CD8-positive, alpha-beta memory T cell (primary cell): ENCODE measurements around the gene ACACB. TPM values are rescaled to one million over a fixed set of nuclear protein-coding genes. Genes with fewer than 3 reads are reported as not detected.
A peak's percentile ranks its signal among the peaks of the same experiment; 100 is the strongest.

ENCODE experiments used
- CTCF ChIA-PET: fragments of 350-600 bp; sonication (Branson Sonifier 250); formaldehyde crosslinking; loops from one replicate; lab custom pipeline; 2021; ENCODE audit warnings: antibody characterized with exemption; lab: Charles Lee
- POLR2A ChIA-PET: fragments of 350-600 bp; sonication (Branson Sonifier 250); formaldehyde crosslinking; loops from one replicate; lab custom pipeline; 2021; ENCODE audit warnings: antibody characterized with exemption; lab: Charles Lee
- DNase-seq, 5 donors: peaks; one replicate each; pipeline versions ENCODE4 v3.0.0 to v3.0.0-alpha.2; 2020 to 2022; ENCODE audit warnings: mixed read lengths in 1 of 5
- H3K27ac ChIP-seq: one replicate; pipeline ENCODE4 v1.7.0; 2013; ENCODE audit warnings: low read depth, mild to moderate bottlenecking, low read length, moderate library complexity
- H3K27me3 ChIP-seq: 2 replicates; pipeline ENCODE4 v1.7.0; 2013; ENCODE audit warnings: low read length, mild to moderate bottlenecking; ENCODE audit not compliant: insufficient read depth, poor library complexity, severe bottlenecking
- H3K36me3 ChIP-seq: 2 replicates; pipeline ENCODE4 v1.7.0; 2013; ENCODE audit warnings: mild to moderate bottlenecking, low read length, moderate library complexity; ENCODE audit not compliant: insufficient read depth
- H3K4me1 ChIP-seq: 2 replicates; pipeline ENCODE4 v1.7.0; 2013; ENCODE audit warnings: mild to moderate bottlenecking, low read length, moderate library complexity; ENCODE audit not compliant: insufficient read depth
- H3K4me3 ChIP-seq: 2 replicates; pipeline ENCODE4 v1.7.0; 2013; ENCODE audit warnings: mild to moderate bottlenecking, low read length
- H3K9me3 ChIP-seq: 2 replicates; pipeline ENCODE4 v1.7.0; 2013; ENCODE audit warnings: mild to moderate bottlenecking, low read length
- H3K27ac Mint-ChIP-seq, 8 donors: one replicate each; pipeline ENCODE4 v1.8.0; 2020 to 2021; ENCODE audit warnings: mixed read lengths in 8 of 8, mild to moderate bottlenecking in 6 of 8, inconsistent platforms in 3 of 8, moderate library complexity in 3 of 8
- H3K27me3 Mint-ChIP-seq, 2 donors: one replicate each; pipeline ENCODE4 v1.8.0; 2020 to 2021; ENCODE audit warnings: mixed read lengths in 2 of 2, mild to moderate bottlenecking in 1 of 2, moderate library complexity in 1 of 2
- H3K36me3 Mint-ChIP-seq, 3 donors: one replicate each; pipeline ENCODE4 v1.8.0; 2020 to 2021; ENCODE audit warnings: mixed read lengths in 3 of 3, inconsistent platforms in 1 of 3, mild to moderate bottlenecking in 1 of 3
- H3K4me1 Mint-ChIP-seq, 3 donors: one replicate each; pipeline ENCODE4 v1.8.0; 2020 to 2021; ENCODE audit warnings: mixed read lengths in 3 of 3, inconsistent platforms in 1 of 3, mild to moderate bottlenecking in 1 of 3
- H3K4me3 Mint-ChIP-seq, 7 donors: one replicate each; pipeline ENCODE4 v1.8.0; 2020 to 2021; ENCODE audit warnings: mixed read lengths in 7 of 7, mild to moderate bottlenecking in 6 of 7, moderate library complexity in 4 of 7, inconsistent platforms in 2 of 7
- H3K9me3 Mint-ChIP-seq, 5 donors: one replicate each; pipeline ENCODE4 v1.8.0; 2020 to 2022; ENCODE audit warnings: mixed read lengths in 5 of 5, mild to moderate bottlenecking in 3 of 5, moderate library complexity in 2 of 5, inconsistent platforms in 1 of 5
- polyA plus RNA-seq: library from polyadenylated mRNA; unstranded; fragments of 300-500 nt; fragmentation: Illumina TruSeq; gene quantifications from one replicate; pipeline ENCODE4 v1.2.3, GENCODE V29; 2021
- total RNA-seq, 2 experiments: library from RNA; stranded (reverse); gene quantifications; one replicate each; pipeline ENCODE4 v1.2.3, GENCODE V29; 2021

The ACACB gene
- total and polyA plus RNA-seq, 3 experiments from 2014 or later: 1.4 to 7.9 (median 7.8) TPM

- DNase-seq: peak in 2 of 5 donors; percentile 19 to 28
- no peaks in the 10 kb centered on the region for H3K27me3 Mint-ChIP-seq
- no peaks in the 10 kb centered on the region for H3K4me1 ChIP-seq
- H3K4me1 Mint-ChIP-seq: no peaks in the 10 kb centered on the region
- ChIA-PET CTCF (interaction anchor here (1.0 kb wide), 1 partner anchor 164 kb away, joined by 3 read pairs; no protein-coding TSS in a partner anchor), POLR2A (no interaction called here)
- H3K27me3 ChIP-seq: no peaks in the 10 kb centered on the region
- no peaks in the 10 kb centered on the region for H3K9me3 Mint-ChIP-seq
- no peak overlapping the region for H3K4me3 ChIP-seq
- no peaks in the 10 kb centered on the region for H3K9me3 ChIP-seq
- peak overlapping the region in 1 of 8 donors; percentile 75 for H3K27ac Mint-ChIP-seq
- peak overlapping the region in 1 of 7 donors; percentile 27 for H3K4me3 Mint-ChIP-seq
- peaks cover 7 to 65% (median 13%) of the 10 kb centered on the region in 3 donors for H3K36me3 Mint-ChIP-seq
- no peaks in the 10 kb centered on the region for H3K36me3 ChIP-seq
- H3K27ac ChIP-seq: no peak overlapping the region
Observed at GRCh38 chr12:109264095-109264942, 147.9 kb downstream of the ACACB start.

DNA sequence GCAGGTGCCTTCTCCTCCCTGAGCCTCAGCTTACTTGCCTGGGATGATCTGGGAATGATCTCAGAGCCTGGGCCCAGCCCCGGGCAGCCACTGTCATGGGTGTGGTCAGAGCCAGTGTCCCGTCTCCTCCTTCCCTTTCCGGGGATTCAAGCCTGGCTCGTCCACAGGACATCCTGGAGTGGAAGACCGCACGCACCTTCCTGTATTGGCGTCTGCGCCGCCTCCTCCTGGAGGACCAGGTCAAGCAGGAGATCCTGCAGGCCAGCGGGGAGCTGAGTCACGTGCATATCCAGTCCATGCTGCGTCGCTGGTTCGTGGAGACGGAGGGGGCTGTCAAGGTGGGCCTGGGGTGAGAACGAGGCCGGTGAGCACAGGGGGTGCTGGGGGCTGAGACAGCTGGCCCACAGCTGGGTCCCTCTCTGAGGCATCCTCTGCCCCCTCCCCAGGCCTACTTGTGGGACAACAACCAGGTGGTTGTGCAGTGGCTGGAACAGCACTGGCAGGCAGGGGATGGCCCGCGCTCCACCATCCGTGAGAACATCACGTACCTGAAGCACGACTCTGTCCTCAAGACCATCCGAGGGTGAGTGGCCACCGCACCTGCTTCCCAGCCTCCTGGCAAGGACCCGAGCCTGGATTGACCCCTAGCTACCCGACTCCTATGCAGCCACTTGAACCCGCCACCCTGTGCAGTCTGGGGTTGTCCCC, 148.7 kb downstream of the ACACB start:
- Histone ChIP-seq H3K36me3 (no peaks in the 10 kb centered on the region), H3K27me3 (no peaks in the 10 kb centered on the region), H3K4me1 (no peaks in the 10 kb centered on the region), H3K27ac (no peak overlapping the region), H3K4me3 (no peak overlapping the region), H3K9me3 (no peaks in the 10 kb centered on the region)
- no peak for DNase-seq
- H3K36me3 Mint-ChIP-seq: peaks cover 5 to 59% (median 13%) of the 10 kb centered on the region in 3 donors
- H3K4me3 Mint-ChIP-seq: no peak overlapping the region
- H3K4me1 Mint-ChIP-seq: no peaks in the 10 kb centered on the region
- H3K27ac Mint-ChIP-seq: no peak overlapping the region
- H3K9me3 Mint-ChIP-seq: no peaks in the 10 kb centered on the region
- ChIA-PET POLR2A (no interaction called here), CTCF (no interaction called here)
- no peaks in the 10 kb centered on the region for H3K27me3 Mint-ChIP-seq

DNA sequence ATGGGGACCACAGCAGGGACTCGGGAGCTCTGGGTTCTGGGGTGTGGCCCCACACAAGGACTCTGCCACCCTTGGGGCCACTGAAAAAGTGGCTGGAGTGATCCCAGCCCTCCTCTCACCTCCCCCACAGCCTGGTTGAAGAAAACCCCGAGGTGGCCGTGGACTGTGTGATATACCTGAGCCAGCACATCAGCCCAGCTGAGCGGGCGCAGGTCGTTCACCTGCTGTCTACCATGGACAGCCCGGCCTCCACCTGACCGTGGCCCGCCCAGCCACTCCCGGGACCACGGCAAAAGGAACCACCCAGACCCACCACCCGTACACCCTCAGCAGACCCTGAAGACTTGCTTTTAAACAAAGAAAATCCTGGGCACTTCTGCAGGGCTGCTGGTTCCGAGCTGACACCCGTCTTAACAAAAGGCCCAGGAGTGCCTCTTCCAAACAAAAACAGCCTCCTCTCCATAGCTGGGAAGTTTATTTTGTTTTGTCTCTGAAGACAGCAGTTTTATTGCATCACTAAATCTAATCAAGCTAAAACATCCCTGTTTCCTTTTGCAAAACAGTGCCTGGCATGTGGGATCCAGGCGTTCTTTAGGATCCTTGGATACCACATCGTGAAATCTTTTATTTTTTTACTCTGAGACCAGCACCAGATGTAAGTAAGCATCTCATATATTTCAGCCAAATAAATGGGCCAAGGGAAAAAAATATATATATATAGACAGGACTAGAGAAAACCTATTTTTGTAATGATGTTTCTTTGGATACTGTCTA, 149.9 kb downstream of the ACACB start:
- no peak overlapping the region for H3K27ac Mint-ChIP-seq
- CTCF ChIA-PET: no interaction called here
- POLR2A ChIA-PET: no interaction called here

DNA sequence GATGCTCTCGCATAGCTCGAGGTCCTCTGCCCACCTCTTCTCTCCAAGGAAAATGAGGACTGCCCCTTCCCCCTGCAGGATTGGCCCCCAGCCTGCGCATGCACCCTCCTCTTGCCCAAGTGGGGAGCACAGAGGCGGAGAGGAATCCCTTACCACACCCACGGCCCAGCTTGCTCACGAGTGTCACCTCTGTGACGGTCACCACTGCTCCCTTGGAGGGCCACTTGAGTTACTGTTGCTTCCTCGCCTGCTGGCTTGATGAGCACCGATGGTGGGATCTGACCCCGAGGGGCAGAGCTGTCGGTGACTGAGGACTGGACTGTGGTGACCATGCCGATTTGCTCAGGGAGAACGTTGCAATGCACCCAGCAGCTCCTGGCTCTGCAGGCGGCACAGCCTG, 151.0 kb downstream of the ACACB start:
- peaks cover 3 to 40% (median 6%) of the 10 kb centered on the region in 3 donors for H3K36me3 Mint-ChIP-seq
- DNase-seq: no peak
- no peak overlapping the region for H3K27ac ChIP-seq
- H3K36me3 ChIP-seq: no peaks in the 10 kb centered on the region
- ChIA-PET POLR2A (no interaction called here), CTCF (no interaction called here)
- no peak overlapping the region for H3K27ac Mint-ChIP-seq
- no peaks in the 10 kb centered on the region for H3K4me1 Mint-ChIP-seq
- H3K9me3 ChIP-seq: no peaks in the 10 kb centered on the region
- peaks cover 0 to 7% (median 0%) of the 10 kb centered on the region in 5 donors for H3K9me3 Mint-ChIP-seq
- H3K4me1 ChIP-seq: no peaks in the 10 kb centered on the region
- no peak overlapping the region for H3K4me3 Mint-ChIP-seq
- H3K27me3 Mint-ChIP-seq: peaks cover under 1 to 6% of the 10 kb centered on the region in 2 donors
- no peak overlapping the region for H3K4me3 ChIP-seq
- H3K27me3 ChIP-seq: no peaks in the 10 kb centered on the region

More for the DNA sequence above, 149.9 kb downstream of the ACACB start:
- Histone ChIP-seq H3K27ac (no peak overlapping the region), H3K36me3 (no peaks in the 10 kb centered on the region), H3K4me1 (no peaks in the 10 kb centered on the region), H3K4me3 (no peak overlapping the region), H3K27me3 (no peaks in the 10 kb centered on the region), H3K9me3 (no peaks in the 10 kb centered on the region)
- DNase-seq: no peak
- H3K9me3 Mint-ChIP-seq: peaks cover 0 to 7% (median 0%) of the 10 kb centered on the region in 5 donors
- no peaks in the 10 kb centered on the region for H3K4me1 Mint-ChIP-seq
- H3K4me3 Mint-ChIP-seq: no peak overlapping the region
- peaks cover 3 to 48% (median 11%) of the 10 kb centered on the region in 3 donors for H3K36me3 Mint-ChIP-seq
- peaks cover 0 to 4% of the 10 kb centered on the region in 2 donors for H3K27me3 Mint-ChIP-seq

GRCh38 chr12:109268896-109269295, 152.5 kb downstream of the ACACB start:
- Mint-ChIP-seq H3K36me3 (peaks cover 0 to 32% (median 0%) of the 10 kb centered on the region in 3 donors), H3K9me3 (peaks cover 0 to 7% (median 0%) of the 10 kb centered on the region in 5 donors), H3K4me3 (no peak overlapping the region), H3K4me1 (no peaks in the 10 kb centered on the region), H3K27me3 (peaks cover 10 to 17% of the 10 kb centered on the region in 2 donors), H3K27ac (no peak overlapping the region)
- Histone ChIP-seq H3K9me3 (no peaks in the 10 kb centered on the region), H3K4me3 (no peak overlapping the region), H3K27me3 (no peaks in the 10 kb centered on the region), H3K4me1 (no peaks in the 10 kb centered on the region), H3K36me3 (no peaks in the 10 kb centered on the region), H3K27ac (no peak overlapping the region)
- POLR2A ChIA-PET: no interaction called here
- CTCF ChIA-PET: no interaction called here
- DNase-seq: no peak

- CTCF ChIA-PET: no interaction called here
- no peaks in the 10 kb centered on the region for H3K9me3 ChIP-seq
- H3K4me3 Mint-ChIP-seq: no peak overlapping the region
- H3K27ac ChIP-seq: no peak overlapping the region
- DNase-seq: no peak
- no peak overlapping the region for H3K4me3 ChIP-seq
- H3K4me1 ChIP-seq: no peaks in the 10 kb centered on the region
- H3K27me3 ChIP-seq: no peaks in the 10 kb centered on the region
- POLR2A ChIA-PET: no interaction called here
- H3K4me1 Mint-ChIP-seq: no peaks in the 10 kb centered on the region
- no peak overlapping the region for H3K27ac Mint-ChIP-seq
- peaks cover 0 to 7% (median 0%) of the 10 kb centered on the region in 5 donors for H3K9me3 Mint-ChIP-seq
- H3K36me3 ChIP-seq: no peaks in the 10 kb centered on the region
- H3K27me3 Mint-ChIP-seq: peaks cover 10 to 17% of the 10 kb centered on the region in 2 donors
- H3K36me3 Mint-ChIP-seq: peaks cover 0 to 28% (median 0%) of the 10 kb centered on the region in 3 donors
Observed at GRCh38 chr12:109269428-109269827, 153.0 kb downstream of the ACACB start.

DNA sequence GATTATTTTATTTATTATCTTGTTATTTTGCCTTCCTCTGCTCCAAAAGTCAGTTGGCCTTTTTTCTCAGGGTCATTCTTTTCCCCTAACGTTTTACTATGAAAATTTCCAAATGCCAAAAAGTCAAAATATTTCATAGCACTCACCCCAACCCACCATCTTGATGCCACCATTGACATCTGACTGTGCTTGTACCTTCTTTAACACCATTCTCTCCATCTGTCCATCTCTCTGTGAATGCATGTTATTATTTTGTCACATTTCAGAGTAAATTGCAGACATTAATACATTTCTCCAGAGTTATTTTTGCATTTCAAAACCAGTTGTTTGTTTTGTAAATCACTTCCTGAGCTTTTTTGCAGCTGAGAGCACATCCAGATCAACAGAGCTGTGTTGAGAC, 154.1 kb downstream of the ACACB start:
- H3K4me3 ChIP-seq: no peak overlapping the region
- peaks cover 0 to 7% (median 0%) of the 10 kb centered on the region in 5 donors for H3K9me3 Mint-ChIP-seq
- H3K36me3 Mint-ChIP-seq: peaks cover 0 to 20% (median 0%) of the 10 kb centered on the region in 3 donors
- H3K4me3 Mint-ChIP-seq: no peak overlapping the region
- ChIA-PET CTCF (no interaction called here), POLR2A (no interaction called here)
- no peaks in the 10 kb centered on the region for H3K27me3 ChIP-seq
- no peaks in the 10 kb centered on the region for H3K9me3 ChIP-seq
- no peak for DNase-seq
- no peaks in the 10 kb centered on the region for H3K4me1 ChIP-seq
- H3K27ac Mint-ChIP-seq: no peak overlapping the region
- H3K27me3 Mint-ChIP-seq: peaks cover 17 to 19% of the 10 kb centered on the region in 2 donors
- no peaks in the 10 kb centered on the region for H3K36me3 ChIP-seq
- no peak overlapping the region for H3K27ac ChIP-seq
- no peaks in the 10 kb centered on the region for H3K4me1 Mint-ChIP-seq
